Esophagus mucosa (tissue), 1 donor: ENCODE data around the gene SPRR2B. TPM values are rescaled to one million over a fixed set of nuclear protein-coding genes. Genes with fewer than 3 reads are reported as not detected.
"Not testable (repeated sequence)": the region's sequence is repeated elsewhere in the genome, so short reads cannot be mapped to it uniquely, and the experiment has no call there.

Experiments used
- ATAC-seq: fragments of 200-7000 bp; cut with Tn5 transposase; one replicate; pipeline ENCODE4 v1.9.1; 2020
- total RNA-seq: library from RNA; stranded (reverse); gene quantifications from one replicate; pipeline ENCODE4 v1.2.4, GENCODE V29; 2023
- donor health status: DM: yes; HTN: yes; CAD: no.

Gene SPRR2B
- total RNA-seq = 27.1 TPM

DNA sequence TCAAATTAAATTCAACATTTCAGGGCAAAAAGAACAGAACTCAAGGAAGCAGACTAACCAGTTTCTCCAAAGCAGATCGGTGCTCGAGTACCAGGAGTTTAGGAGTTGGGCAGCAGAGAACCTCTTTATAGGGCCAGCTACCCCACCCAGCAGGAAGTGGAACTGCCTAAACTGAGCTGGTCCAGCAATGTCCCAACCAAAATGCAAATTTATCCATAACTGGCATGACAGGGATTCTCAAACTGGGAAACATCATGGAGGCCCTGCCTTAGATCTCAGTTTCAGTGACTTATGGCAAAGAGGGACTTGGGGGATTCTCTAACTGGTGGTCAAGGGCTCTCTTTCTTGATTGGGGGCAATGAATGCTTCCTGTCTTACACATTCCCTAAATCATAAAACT is at the start of gene SPRR2B:
Gene SPRR2B (minus strand): TSS at position 101 of the 400 bp plus-strand sequence. CDS start 772 bp downstream, outside the sequence.
- ATAC-seq = peak; percentile 79

DNA sequence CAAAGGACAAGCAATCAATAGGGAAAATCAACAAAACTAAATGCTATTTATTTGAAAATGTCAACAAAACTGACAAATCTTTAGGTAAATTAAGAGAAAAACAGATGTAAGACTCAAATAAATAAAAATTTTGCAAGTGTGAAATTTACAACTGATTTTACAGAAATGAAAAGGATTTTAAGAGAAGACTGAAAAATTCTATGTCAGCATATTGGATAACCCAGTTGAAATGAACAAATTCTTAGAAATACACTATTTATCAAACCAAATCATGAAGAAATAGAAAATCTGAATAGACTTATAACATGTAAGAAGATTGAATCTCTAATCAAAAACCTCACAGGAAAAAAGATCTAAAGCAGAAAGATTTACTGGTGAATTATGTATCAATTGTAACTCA is 49.5 kb upstream of the SPRR2B start:
- ATAC-seq = no peak

DNA sequence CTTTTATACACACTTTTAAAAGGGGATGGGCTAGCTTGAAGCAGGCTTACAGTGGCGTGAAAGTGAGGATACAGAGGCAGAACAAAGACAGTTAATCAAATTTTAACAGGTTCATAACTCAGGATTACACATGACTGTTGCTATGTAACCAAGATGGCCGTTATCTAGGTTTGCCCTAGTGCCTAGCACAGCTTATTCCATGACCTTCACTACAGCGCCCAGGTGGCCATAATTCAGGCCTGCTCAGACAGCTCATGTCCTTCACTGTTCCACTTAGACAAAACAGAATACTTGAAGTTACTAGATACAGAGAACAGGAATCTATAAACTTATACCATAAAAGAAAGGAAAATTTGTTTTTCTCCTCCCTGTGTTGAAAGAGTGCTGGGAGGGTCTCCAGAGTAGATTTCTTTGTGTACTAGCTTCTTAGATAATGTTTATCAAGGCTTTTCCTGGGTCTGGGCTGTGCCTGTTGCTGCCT is 48.1 kb upstream of the SPRR2B start:
- ATAC-seq = no peak

DNA sequence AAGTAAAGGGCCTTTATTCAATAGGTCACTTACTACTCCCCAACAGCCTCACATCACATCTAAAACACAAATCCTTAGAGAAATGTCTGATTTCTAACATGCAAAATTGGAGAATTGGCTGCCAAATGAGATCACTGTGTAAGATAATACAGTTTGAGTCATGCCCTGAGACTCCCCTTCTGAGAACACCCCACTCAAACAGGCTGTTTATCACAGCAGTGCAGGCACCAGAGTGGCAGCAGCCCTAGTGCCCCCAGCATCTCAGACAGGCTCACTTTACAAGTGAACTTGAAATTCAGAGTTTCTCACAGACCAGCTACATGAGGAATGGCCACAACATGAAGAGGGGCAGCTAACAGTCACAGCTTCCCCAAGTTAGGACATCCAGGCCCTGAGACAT is 43.9 kb upstream of the SPRR2B start:
- not testable (repeated sequence) for ATAC-seq

DNA sequence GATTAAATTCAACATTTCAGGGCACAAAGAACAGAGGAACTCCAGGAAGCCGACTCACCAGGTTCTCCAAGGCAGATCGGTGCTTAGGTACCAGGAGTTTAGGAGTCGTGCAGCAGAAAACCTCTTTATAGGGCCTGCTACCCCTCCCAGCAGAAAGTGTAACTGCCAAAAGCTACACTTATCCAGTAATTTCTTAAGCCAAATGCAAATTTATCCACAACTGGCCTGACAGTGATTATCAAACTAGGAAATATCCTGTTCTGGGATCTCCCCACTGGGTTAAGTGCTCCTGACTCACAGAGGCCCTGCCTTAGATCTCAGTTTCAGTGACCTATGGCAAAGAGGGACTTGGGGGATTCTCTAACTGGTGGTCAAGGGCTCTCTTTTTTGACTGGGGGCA is 42.0 kb upstream of the SPRR2B start, which contains the start of gene SPRR2F:
Gene SPRR2F (minus strand): TSS at position 101 of the 400 bp plus-strand sequence. CDS start 783 bp downstream, outside the sequence.
- peak; percentile 74 for ATAC-seq

DNA sequence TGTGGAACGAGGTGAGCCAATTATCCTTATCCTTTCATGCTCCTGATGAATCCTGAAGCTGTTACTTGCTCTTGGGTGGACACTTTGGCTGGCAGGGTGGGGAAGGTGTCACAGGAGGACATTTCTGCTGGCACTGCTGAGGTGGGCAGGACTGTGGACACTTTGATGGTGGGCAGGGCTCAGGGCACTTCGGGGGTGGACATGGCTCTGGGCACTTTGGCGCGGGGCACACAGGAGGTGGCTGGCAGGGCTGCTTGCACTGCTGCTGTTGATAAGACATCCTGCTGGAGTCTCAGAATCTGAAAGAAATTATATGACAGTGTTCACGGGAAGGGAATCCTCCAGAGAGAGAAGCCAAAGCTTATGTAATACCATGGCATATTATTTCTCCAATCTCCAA is 41.0 kb upstream of the SPRR2B start:
- ATAC-seq = not testable (repeated sequence)

DNA sequence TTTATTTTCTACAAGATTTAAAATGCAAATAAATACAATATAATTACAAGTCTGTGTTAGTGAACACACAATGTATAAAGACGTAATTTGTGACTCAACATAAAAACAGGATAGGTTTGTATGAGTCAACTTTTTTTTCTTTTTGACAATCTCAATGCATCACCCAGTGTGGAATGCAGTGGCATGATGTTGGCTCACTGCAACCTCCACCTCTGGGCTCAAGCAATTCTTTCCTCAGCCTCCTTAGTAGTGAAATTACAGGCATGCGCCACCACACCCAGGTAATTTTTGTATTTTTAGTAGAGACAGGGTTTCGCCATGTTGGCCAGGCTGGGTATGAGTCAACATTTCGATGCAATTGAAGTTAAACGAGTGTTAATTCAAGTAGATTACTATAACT is 28.8 kb upstream of the SPRR2B start:
- peak; percentile 98 for ATAC-seq

DNA sequence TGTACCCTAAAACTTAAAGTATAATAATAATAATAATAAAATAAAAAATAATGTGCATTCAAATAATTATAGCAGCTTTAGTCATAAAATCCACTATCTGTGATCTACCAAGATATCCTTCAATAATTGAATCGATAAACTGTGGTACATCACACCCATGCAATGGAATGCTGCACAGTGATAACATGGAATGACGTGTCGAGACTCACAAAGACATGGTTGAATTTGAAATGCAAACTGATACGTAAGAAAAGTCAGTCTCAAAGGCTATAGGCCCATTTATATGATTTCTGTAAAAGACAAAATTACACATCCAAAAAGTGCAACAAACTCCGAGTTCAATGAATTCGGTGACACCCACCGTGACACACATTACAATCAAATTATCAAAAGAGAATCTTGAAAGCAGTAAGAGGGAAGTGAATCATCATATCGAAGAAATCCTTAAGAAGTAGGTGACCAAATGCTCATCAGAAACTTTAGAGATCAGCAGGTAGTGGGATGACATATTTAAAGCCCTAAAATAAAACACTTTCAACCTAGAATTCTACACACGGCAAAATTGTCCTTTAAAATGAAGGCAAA is 28.1 kb upstream of the SPRR2B start:
- no peak for ATAC-seq

DNA sequence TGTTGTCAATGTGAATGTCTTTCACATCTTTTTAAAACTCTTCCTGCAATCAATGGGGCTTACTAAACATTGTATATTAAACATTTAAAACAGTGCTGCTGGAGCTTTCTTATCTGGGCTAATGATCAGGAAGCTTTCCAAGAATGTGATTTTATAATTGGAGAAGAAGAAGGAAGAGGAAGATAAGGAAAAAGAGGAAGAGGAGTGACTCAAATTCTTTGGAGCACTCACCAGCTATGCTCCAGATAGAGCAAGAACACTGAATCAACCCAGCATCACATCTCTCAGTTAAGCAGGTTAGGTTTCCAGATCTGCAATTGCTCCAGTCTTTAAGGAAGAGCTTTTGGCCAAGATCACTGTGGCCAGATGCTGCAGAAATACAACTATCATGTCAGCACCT is 24.4 kb upstream of the SPRR2B start:
- ATAC-seq = no peak

DNA sequence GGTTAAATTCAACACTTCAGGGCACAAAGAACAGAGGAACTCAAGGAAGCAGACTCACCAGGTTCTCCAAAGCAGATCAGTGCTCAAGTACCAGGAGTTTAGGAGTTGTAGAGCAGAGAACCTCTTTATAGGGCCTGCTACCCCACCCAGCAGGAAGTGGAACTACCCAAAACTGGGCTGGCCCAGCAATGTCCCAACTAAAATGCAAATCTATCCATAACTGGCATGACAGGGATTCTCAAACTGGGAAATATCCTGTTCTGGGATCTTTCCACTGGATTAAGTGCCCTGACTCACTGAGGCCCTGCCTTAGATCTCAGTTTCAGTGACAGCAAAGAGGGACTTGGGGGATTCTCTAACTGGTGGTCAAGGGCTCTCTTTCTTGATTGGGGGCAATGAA is 23.0 kb upstream of the SPRR2B start, which contains the start of gene SPRR2E:
Gene SPRR2E (minus strand): TSS at position 101 of the 400 bp plus-strand sequence. CDS start 775 bp downstream, outside the sequence.
- peak; percentile 82 for ATAC-seq

DNA sequence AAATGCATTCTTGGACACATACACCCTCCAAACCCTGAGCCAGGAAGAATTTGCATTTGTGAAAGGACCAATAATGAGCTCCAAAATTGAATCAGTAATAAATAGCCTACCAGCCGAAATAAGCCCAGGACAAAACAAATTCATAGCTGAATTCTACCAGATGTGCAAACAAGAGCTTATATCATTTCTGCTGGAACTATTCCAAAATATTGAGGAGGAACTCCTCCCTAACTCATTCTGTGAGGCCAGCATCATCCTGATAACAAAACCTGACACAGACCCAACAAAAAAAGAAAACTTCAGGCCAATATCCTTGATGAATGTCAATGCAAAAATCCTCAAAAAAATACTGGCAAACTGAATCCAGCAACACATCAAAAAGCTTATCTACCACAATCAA is 16.2 kb upstream of the SPRR2B start:
- ATAC-seq = no peak

DNA sequence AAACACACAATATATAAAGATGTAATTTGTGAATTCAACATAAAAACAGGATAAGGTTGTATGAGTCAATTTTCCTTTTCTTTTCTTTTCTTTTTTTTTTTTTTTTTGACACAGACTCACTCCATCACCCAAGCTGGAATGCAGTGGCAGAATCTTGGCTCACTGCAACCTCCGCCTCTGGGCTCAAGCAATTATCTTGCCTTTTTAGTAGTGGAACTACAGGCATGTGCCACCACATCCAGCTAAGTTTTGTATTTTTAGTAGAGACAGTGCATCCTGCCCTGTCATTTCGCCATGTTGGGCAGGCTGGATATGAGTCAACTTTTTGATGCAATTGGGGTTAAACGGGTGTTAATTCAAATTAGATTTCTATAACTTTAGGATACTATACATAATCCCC is 10.3 kb upstream of the SPRR2B start:
- ATAC-seq = peak; percentile 74

DNA sequence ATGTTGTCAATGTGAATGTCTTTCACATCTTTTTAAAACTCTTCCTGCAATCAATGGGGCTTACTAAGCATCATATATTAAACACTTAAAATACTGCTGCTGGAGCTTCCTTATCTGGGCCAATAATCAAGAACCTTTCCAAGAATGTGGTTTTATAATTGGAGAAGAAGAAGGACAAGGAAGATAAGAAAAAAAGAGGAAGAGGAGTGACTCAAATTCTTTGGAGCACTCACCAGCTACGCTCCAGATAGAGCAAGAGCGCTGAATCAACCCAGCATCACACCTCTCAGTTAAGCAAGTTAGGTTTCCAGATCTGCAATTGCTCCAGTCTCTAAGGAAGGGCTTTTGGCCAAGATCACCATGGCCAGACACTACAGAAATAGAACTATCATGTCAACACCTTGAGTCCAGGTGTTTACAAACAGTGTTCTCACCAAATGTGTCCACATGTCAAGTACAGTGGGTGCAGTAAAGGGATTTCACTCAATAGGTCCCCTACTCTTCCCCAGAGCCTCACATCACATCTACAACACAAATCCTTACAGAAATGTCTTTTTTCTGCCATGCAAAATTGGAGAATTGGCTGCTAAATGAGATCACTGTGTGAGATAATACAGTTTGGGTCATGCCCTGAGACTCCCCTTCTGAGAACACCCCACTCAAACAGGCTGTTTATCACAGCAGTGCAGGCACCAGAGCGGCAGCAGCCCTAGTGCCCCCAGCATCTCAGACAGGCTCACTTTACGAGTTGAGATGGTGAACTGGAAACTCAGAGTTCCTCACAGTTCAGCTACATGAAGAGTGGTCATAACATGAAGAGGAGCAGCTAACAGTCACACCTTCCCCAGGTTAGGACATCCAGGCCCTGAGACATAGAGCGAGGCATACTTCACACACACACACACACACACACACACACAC is 1.7 kb upstream of the SPRR2B start:
- no peak for ATAC-seq

DNA sequence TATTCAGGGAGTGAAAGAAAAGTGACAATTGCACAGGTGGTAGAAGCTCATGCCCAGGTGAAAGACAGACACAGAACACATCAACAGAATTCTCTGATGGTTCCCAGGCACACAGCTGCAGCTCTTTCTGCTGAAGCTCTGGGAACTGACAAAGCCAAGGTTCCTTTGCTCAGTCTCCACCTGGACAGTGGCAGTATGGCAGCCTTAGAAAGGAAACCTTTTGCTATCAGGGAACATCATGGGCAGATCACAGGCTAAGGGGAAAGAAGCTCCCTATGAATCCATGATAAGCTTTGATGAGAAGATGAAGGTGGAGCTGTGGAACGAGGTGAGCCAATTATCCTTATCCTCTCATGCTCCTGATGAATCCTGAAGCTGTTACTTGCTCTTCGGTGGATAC is 1.2 kb downstream of the SPRR2B start:
- ATAC-seq = no peak

DNA sequence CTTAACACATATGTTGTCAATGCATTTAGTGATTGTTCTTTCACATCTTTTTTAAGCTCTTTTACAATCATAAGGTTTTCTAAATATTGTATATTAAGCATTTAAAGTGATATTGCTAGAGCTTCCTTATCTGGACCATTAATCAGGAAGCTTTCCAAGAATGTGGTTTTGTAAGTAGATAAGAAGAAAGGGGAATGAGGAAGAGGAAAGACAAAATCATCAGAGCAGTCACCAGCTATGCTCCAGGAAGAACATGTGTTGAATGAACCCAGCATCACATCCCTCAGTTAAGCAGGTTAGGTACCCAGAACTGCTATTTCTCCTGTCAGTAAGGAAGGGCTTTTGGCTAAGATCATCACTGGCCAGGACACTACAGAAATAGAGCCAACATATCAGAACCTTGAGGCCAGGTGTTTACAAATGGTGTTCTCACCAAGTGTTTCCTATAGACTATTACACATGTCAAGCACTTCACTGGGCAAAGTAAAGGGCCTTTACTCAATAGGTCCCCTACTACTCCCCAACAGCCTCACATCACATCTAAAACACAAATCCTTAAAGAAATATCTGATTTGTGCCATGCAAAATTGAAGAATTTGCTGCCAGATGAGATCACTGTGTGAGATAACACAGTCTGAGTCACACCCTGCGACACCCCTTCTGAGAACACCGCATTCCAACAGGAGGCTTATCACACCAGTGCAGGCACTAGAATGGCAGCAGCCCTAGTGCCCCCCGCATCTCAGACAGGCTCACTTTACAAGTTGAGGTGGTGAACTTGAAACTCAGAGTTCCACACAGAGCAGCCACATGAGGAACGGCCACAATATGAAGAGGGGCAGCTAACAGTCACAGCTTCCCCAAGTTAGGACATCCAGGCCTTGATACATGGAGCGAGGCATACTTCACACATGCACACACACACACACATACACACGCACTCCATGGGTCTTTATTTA is 12.3 kb downstream of the SPRR2B start:
- no peak for ATAC-seq

DNA sequence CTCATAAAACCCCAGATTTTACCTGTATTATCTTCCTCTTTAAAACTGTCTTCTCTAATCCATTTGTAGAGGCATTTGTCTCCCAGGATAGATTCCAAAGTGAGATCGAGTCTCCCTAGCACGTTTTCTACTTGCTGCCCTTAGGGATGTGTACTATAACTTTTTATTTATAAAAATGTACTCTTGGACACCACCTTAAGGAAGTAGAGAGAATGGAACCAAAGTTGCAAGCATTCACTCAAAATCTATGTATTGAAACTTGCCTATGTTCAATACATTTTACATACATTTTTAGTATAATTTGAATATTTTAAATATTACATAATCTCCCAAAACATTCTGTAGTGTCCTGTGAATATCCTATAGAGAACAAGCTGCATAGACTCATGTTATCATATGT is 13.3 kb downstream of the SPRR2B start:
- no peak for ATAC-seq

DNA sequence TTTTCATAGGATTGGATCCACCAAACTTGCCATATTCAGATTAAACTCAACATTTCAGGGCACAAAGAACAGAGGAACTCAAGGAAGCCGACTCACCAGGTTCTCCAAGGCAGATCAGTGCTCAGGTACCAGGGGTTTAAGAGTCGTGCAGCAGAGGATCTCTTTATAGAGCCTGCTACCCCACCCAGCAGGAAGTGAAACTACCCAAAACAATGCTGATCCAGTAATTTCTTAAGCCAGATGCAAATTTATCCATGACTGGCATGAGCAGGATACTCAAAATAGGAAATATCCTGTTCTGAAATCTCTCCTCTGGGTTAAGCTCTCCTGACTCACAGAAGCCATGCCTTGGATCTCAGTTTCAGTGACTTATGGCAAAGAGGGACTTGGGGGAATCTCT is 14.0 kb downstream of the SPRR2B start, which contains the start of gene SPRR2A:
Gene SPRR2A (minus strand): TSS at position 138 of the 400 bp plus-strand sequence. CDS start 777 bp downstream, outside the sequence.
- ATAC-seq = peak; percentile 83

DNA sequence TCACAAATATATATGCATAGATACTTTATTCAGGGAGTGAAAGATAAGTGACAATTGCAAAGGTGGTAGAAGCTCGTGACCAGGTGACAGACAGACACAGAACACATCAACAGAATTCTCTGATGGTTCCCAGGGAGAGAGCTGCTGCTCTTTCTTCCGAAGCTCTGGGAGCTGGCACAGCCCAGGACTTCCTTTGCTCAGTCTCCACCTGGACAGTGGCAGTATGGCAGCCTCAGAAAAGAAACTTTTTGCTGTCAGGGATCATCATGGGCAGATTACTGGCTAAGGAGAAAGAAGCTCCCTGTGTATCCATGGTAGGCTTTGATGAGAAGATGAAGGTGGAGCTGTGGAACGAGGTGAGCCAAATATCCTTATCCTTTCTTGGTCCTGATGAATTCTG is 15.3 kb downstream of the SPRR2B start:
- peak; percentile 7 for ATAC-seq

DNA sequence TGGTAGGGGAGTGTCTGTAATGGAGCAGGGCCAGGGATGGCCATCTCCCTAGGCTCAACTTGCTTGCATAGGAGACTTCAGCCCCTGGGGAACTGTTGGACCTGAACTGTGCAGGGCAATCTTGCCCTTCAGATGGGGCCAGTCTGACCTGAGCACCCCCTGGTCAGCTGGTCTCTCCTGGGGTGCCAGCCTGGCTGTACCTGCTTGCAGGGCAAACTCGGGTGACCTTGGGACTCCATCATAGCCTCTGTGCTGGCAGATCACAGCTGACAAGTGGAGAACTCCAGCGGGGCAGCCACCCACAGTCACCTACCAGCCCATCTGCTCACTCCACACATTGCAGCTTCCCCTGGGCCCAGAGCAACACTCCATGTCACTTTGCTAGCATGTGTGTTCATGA is 22.2 kb downstream of the SPRR2B start:
- peak; percentile 30 for ATAC-seq

DNA sequence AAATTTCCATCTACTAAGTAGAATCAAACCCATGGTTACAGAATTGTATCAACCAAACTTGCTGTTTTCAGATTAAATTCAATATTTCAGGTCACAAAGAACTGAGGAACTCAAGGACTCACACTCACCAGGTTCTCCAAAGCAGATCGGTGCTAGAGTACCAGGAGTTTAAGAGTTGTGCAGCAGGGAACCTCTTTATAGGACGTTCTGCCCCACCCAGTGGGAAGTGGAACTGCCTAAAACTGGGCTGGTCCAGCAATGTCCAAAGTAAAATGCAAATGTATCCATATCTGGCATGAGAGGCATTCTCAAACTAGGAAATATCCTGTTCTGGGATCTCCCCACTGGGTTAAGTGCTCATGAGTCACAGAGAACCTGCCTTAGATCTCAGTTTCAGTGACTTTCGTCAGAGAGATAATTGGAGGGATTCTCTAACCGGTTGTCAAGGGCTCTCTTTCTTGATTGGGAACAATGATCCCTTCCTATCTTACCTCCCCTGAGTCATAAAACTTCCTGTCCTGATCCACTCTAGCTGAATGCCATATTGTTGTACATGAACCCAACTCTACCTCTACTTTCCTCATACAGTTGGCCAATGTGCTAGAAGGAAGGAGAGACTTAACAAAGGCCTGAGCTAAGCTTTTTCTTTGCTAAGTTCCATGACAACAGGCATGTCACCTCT is 30.3 kb downstream of the SPRR2B start, which contains the start of gene SPRR2D:
Gene SPRR2D (minus strand): TSS at position 171 of the 682 bp plus-strand sequence. CDS start 774 bp downstream, outside the sequence.
- ATAC-seq = peak; percentile 89

DNA sequence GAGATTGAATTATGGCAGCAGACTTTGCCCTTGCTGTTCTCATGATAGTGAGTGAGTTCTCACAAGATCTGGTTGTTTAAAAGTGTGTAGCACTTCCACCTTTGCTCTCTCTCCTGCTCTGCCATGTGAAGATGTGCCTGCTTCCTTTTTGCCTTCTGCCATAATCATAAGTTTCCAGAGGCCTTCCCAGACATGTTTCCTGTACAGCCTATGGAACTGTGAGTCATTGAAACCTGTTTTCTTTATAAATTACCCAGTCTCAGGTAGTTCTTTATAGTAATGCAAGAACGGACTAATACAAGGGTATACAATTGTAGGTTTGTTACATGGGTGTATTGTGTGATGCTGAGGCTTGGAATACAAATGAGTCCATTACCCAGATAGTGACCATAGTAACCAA is 36.2 kb downstream of the SPRR2B start:
- ATAC-seq = no peak
